Measurements from ENCODE around the gene RTKN.
A peak's percentile ranks its signal among the peaks of the same experiment; 100 is the strongest.
"Not testable (repeated sequence)": the region's sequence is repeated elsewhere in the genome, so short reads cannot be mapped to it uniquely, and the experiment has no call there.

The RTKN gene

GRCh38 chr2:74460187-74460586 is 18.4 kb upstream of the RTKN start:
- DNase-seq = not testable (repeated sequence)

GRCh38 chr2:74459503-74460118 is 17.9 kb upstream of the RTKN start:
- DNase-seq = not testable (repeated sequence)

GRCh38 chr2:74458938-74459363 is 17.2 kb upstream of the RTKN start:
- no peak for DNase-seq

GRCh38 chr2:74458132-74458937 is 16.6 kb upstream of the RTKN start, which contains the start of gene WBP1:
Gene WBP1 (plus strand): TSS chr2:74458438. CDS start chr2:74458603, 165 bp downstream.
- DNase-seq = peak; percentile 98

- DNase-seq = peak; percentile 91
Measured at GRCh38 chr2:74457549-74458131, 15.9 kb upstream of the RTKN start.

- DNase-seq = no peak
Measured at GRCh38 chr2:74457129-74457548, 15.4 kb upstream of the RTKN start.

GRCh38 chr2:74454654-74455511 is 13.1 kb upstream of the RTKN start, which contains the start of gene INO80B:
Gene INO80B (plus strand): TSS chr2:74455087. CDS start chr2:74455117, 30 bp downstream.
- DNase-seq = peak; percentile 99

GRCh38 chr2:74450570-74451190 is 8.9 kb upstream of the RTKN start:
- no peak for DNase-seq

GRCh38 chr2:74448771-74449170 is 7.0 kb upstream of the RTKN start:
- DNase-seq = no peak

- no peak for DNase-seq
Measured at GRCh38 chr2:74447230-74447999, 5.7 kb upstream of the RTKN start.

GRCh38 chr2:74444498-74445318 is 3.0 kb upstream of the RTKN start:
- no peak for DNase-seq

GRCh38 chr2:74442483-74443297 is 953 bp upstream of the RTKN start:
- not testable (repeated sequence) for DNase-seq

- no peak for DNase-seq
Measured at GRCh38 chr2:74441170-74441689, 507 bp downstream of the RTKN start.

- DNase-seq = peak; percentile 67
Measured at GRCh38 chr2:74440378-74441169, 1.2 kb downstream of the RTKN start.

- no peak for DNase-seq
Measured at GRCh38 chr2:74439803-74440377, 1.8 kb downstream of the RTKN start.

- DNase-seq = no peak
Measured at GRCh38 chr2:74439373-74439772, 2.4 kb downstream of the RTKN start.

GRCh38 chr2:74438248-74438647 is 3.5 kb downstream of the RTKN start:
- DNase-seq = no peak
